C4-2B (cell line): ENCODE measurements around the gene KNDC1.

ENCODE experiments used
- CTCF ChIP-seq: fragments of 450-650 bp; conservative IDR thresholded peaks from 2 replicates; pipeline ENCODE4 v1.5.1; 2017; ENCODE audit warnings: mild to moderate bottlenecking
- ZFX ChIP-seq: fragments of 450-650 bp; IDR thresholded peaks from 2 replicates; pipeline ENCODE4 v1.6.1; 2017

DNA sequence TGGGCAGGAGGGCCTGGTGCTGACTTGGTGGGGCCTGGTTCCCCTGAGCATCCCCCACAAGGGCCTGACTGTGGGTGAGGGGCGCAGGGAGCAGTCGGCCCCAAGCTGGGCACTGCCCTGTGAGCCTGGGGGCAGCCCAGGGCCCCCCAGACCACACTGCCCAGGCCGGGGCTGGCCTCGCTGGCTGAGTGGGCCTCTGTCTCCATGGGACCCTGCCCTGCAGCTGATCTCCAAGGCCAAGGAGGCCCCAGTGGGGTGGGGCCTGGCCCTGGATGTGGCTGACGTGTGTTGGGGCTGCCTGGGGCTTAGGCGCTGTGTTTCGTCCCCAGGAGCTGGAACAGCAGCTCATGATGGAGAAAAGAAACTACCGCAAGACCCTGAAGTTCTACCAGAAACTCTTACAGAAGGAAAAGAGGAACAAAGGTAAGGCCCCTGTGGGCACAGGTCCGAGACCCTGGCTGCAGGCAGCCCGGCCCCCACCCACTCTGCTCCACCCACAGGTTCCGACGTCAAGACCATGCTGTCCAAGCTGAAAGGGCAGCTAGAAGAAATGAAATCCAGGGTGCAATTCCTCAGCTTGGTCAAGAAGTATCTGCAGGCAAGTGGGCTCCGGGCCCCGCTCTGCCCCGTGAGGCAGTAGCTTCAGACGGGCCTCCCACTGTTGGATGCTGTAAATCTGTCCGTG, 46.5 kb downstream of the KNDC1 start:
- TF ChIP-seq CTCF (no peak), ZFX (no peak)
